GM23248 (cell line): ENCODE data around the gene TRIM65.

Experiments
- EZH2 ChIP-seq: fragments of 200-600 bp; sonication (generic); IDR thresholded peaks from 2 replicates; pipeline ENCODE4 v1.6.1; 2018; ENCODE audit warnings: antibody characterized with exemption, mild to moderate bottlenecking; ENCODE audit not compliant: insufficient read depth, poor library complexity, severe bottlenecking
- EZH2phosphoT487 ChIP-seq: fragments of 200-600 bp; sonication (generic); IDR thresholded peaks from 2 replicates; pipeline ENCODE4 v1.6.1; 2018; ENCODE audit warnings: antibody characterized with exemption, moderate library complexity, mild to moderate bottlenecking, low read depth; ENCODE audit not compliant: insufficient read depth

GRCh38 chr17:75856062-75856756 is 40.5 kb downstream of the TRIM65 start:
- no peak for TF ChIP-seq EZH2
- no peak for TF ChIP-seq EZH2phosphoT487
